TTC549 (cell line): Measurements from ENCODE around the gene AKR7A3.
"Not testable (repeated sequence)": the region's sequence is repeated elsewhere in the genome, so short reads cannot be mapped to it uniquely, and the experiment has no call there.

Experiments used
- FAIRE-seq: peaks from 2 replicates; lab custom pipeline; 2012; peaks lifted over from hg19 to GRCh38; lab: Jason Lieb, UNC

The AKR7A3 gene

DNA sequence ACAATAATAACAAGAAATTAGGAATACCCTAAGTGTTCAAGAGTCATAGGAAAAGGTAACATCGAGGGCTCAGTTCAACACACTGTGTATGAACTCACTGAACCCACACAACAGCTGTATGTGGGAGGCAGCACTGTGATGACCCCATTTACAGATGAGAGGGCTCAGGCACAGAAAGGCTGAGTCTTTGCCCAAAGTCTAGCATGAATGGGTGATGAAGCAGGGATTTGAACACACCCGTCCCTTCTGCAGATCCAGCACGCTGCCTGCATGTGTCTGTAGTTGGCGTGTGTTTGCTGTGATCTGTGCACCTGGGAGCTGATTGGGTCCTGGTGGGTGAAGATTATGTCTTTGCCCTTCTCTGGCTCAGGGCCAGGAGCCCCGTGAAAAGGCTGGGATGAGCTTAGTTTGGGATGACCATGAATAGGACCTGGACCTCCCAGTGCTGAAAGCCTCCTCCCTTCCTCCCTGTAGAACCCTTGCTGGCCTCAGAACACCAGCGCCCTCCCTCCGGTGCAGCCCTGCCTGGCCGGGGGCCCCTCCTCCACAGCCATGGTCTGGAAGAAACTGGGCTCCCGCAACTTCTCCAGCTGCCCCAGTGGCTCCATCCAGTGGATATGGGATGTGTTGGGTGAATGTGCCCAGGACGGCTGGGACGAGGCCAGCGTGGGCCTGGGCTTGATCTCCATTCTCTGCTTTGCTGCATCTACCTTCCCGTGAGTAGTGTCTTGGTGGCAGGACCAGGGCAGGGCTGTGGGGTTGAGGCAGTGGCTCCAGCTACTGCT is 28.7 kb upstream of the AKR7A3 start:
- no peak for FAIRE-seq

DNA sequence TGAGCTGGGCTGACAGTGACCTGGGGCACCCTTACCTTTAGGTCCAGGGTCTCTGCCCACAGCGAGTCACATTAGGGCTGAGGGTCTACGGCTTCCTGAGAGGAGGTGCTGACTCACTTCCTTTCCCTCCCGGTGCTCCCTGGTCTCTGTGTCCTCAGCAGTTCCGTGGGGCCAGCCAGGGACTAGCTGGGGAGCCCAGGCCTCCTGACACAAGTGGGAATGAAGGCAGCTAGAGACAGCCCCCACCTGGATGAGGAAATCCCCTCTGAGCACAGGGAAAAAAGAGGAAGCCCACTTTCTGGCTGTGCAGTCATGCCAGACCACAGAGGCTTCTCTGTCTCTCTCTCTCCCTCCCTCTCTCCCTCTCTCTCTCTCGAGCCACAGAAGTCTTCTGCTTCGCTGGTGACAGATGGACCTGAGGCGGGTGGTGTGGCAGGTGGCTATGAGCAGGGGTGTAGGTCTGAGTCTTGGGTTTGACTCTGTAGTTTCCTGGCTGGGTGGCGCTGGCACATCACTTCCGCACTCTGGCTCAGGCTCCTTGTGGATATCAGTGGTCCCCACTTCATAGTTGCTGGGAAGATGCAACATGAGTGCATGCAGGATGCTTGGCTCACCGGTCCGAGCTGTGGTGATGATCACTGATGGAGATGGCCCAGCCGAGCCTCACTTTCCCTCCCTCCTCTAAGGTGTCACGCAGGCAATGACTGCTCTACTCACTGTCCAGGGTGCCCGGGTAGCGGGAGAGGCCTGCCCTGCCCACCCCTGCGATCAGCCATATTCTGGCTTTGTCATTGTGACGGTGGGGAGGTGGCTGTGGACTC is 27.0 kb upstream of the AKR7A3 start:
- no peak for FAIRE-seq

DNA sequence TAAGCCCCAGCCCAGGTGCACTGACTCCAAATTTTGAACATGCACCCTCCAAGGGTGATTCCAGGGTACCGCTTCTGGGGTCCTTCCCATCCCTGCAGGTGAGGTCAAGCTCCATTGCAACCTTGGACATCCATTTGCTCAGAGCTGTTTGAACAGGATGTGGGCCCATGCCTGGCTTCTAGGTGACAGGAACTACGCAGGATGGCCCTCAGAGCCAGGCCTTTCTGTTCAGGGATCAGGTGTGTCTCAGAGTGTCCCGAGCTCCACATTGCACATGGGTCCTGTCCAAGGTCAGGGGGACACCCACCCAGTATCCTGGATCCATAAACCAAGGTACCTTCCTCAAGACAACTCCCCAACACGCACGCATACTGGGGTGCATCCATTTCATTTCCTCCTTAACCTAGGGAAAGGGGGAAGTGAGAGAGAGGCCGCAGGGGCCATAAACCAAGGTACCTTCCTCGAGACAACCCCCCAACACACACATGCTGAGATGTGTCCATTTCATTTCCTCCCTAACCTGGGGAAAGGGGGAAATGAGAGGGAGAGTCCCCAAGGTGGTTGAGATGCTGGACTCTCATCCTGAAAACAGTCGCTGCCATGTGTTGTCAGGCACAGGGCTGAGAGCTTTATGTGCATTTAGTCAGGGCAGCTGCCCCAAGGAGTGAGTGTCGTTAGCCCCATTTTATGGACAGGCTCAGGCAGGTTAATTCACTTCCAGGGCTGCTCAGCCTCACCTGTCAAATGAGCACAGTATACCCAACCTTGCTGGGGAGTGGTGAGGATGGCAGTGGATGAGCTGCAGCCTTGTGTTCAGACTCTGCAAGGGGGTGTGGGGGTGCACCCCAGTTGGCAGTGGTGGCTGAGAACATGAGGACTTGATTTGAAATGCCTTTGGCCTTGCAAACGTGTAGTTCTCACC is 25.7 kb upstream of the AKR7A3 start:
- no peak for FAIRE-seq

GRCh38 chr1:19313636-19313959 is 25.0 kb upstream of the AKR7A3 start:
- no peak for FAIRE-seq

DNA sequence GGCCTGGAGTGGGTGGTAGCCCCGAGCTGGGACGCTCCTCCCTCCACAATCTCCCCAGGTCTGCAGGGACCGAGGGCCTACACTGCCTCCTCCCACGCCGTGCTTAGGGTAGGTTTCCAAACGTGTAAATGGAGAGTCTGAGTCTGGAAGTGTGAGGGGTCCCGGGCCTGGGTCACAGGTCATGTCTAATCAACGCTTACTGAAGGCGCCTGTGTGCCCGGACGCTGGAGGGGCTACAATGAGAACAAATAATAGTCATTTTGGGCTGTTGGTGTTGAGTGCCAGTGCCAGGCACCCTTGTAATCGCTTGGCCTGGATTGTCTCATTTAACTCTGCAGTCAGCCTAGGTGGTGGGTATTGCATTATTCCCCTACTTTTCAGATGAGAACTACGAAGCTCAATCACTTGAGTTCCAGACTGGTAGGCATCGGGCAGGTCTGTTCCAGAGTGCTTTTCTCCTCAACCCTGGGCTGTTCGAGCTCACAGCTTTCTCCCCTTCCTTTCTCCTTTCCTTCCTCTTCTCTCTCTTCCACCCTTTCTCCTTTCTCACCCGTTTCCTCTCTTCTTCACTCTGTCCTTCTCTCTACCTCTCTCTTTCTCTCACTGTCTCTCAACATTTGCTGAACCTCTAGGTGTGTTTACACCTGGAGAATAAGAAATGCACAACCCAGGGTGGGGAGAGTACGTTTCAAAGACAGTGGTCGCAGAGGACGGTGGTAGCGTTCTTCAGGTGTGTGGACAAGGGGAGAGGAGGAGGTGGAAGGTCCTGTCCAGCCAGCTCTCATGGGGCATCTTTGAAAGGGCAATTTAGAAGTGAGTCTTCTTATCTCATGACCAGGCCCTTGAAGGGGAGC is 24.4 kb upstream of the AKR7A3 start:
- no peak for FAIRE-seq

DNA sequence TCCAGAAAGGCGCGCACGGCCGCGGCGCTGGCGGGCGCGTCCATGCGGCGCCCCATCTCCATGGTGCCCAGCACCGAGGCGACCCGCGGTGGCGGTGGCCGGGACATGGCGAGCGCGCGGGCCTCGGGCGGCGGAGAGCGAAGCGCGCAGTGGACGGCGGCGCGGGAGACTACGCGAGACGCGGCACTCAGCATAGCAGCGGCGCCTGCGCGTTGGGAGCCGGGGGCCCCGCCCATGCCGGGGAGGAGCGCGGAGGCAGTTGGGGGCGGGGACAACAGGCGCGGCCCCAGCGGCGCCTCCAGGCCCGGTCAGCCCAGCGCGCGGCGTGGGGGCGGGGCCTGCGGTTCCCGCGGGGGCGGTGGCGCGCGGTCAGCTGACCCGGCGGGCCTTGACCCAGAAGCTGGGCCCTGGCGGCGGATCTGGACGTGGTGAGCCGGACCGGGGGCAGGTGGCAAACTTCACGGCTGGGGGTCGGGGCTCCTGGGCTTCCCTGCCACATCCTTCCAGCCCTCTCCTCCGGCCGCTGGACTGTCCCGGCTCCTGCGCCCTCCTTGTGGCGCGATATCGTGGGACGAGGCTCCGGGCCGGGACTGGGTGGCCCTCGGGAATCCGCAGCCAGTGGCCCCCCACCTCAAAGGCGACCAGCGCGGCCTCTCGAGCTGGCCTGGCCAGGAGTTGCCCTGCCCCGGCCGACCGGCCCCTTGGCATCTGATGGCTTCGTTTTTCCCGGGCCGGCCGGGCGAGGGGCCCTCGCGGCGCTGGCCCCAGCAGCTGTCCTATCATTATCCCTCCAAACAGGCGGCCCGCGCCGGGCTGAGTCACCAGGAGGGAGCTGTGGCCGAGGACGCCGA is 23.6 kb upstream of the AKR7A3 start, which contains the start of the genes AKR7A2 and SLC66A1:
TSS of gene AKR7A2 (minus strand) at position 214 of the 851 bp plus-strand sequence. CDS start at position 194, 20 bp downstream.
TSS of gene SLC66A1 (plus strand) at position 396 of the 851 bp plus-strand sequence. CDS start 5,352 bp downstream, outside the sequence.
- no peak for FAIRE-seq

- FAIRE-seq: no peak
Observed at GRCh38 chr1:19311503-19311930, 22.9 kb upstream of the AKR7A3 start.

DNA sequence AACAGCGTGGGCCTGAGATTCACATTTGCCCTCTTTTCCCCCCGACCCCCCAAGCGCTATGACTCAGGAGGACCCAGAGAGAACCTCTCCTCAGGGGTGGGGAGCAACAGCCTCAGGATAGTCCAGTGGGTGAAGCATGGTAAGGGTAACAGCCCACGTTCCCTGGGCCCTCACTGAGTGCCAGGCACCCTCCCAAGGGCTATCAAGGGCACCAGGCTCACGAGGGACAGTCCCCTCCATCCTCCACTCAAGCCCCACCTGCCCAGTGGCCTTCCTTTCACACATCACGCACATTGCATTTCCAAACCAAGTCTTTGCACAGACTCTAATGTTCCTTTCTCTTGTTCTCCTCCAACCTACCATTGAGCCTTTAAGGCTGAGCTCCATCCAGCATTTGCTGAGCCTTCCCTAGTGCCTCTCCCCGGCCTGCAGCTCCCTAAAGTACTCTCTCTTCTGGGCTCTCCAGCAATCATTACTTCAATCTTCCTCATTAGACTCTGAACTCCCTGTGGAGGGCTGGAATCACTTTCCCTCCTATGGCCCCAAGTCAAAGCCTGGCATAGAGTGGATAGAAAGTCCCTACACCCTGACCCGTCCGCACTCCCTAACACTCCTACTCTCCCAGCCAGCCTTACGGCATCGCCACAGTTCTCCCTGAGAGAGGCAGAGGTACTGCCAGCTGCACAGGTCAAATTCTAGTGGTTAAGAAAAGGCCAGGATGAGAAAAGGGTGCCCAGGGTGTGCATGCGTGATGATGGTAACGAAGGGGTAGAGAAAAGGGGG is 22.3 kb upstream of the AKR7A3 start:
- no peak for FAIRE-seq

GRCh38 chr1:19310061-19310460 is 21.5 kb upstream of the AKR7A3 start:
- FAIRE-seq: no peak

- no peak for FAIRE-seq
Observed at GRCh38 chr1:19309123-19309813, 20.7 kb upstream of the AKR7A3 start.

GRCh38 chr1:19308509-19308907 is 19.9 kb upstream of the AKR7A3 start:
- no peak for FAIRE-seq

DNA sequence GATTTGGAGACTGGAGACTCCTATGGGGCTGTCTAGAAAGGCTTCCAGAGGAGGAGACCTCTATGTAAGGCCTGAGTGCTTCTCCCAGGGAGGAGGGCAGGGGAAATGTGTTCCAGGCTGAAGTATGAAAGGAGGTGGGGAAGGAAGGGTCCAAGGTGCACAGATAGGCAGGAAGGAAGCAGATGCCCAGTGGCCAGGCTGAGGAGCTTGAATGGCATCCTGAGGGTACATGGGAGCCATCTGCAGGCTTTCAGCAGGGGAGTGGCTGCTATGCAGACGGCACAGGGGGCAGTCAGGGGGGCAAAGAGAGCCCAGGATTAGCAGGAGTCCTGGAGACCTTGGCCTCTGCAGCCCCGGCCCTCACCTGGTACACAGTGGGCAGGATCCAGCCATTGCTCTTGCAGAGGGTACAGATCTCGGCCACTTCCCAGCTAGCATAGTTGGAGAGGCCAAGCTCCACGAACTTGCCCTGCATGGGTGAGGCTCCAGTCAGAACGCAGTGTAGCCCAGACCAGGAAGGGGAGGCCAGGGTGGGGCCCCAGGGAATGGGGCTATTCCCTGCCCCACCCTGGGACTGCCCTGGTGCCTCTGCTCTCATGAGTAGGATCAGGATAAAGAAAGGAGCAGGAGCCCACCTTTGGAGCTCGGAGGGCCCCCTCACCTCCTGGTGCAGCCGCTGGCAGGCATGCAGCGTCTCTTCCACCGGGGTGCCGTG is 19.4 kb upstream of the AKR7A3 start:
- FAIRE-seq: no peak

DNA sequence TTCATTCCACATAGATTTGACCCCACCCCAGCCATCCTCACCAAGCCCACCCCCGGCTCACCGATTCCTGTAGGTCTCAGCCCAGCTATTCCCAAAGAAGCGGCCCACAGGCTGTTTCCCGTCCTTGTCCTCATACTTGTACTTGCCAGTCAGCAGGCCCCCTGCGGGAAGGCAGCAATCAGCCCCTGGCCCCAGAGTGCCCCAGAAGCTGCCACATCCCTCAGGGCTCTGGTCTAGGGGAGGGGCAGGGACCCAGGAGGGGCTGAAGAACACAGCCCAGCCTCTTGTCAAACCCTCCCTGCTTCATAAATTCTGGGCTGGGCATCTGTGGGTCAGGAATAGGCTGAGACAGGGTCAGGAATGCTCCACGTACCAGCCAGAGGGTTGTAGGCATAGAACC is 18.4 kb upstream of the AKR7A3 start:
- no peak for FAIRE-seq

DNA sequence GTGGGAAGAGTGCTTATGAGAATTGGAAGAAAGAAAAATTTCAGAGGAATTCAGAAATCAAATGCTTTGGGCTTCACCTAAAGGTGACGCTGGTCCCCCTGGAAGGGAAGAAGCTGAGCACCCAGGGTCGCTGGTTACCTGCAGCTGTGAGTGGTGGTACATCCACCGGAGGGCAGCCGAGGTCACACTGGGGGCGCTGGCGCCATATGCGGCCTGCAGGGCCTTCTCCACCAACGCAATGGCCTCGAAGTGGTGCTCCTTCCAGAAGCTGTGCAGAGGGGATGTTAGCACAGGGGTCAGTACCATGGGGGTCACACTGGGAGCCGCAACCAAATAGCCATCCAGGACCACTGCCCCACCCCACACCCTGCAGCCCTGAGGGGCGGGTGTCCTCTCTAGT is 17.3 kb upstream of the AKR7A3 start:
- FAIRE-seq: no peak

GRCh38 chr1:19304081-19304480 is 15.5 kb upstream of the AKR7A3 start:
- not testable (repeated sequence) for FAIRE-seq

GRCh38 chr1:19300211-19300610 is 11.6 kb upstream of the AKR7A3 start:
- FAIRE-seq: no peak

DNA sequence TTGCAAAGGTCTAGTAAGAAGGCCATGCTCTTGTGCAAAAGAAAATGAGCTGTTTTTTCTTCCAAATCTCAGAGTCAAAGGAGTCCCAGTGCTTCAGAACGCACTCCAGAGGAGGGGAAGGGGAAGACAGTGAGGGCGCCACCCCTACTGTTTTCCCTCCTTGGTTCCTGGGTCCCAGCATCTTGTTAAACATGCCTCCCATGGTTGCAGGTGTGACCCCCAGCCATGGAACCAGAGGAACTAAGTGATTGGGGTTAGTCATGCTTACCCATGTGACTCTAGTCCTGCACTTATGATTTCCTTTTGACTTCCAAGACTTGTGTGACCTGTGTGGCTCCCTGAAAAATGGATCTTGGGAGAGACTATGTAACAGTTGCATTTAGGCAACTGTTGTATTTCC is 6.1 kb upstream of the AKR7A3 start:
- FAIRE-seq: no peak

DNA sequence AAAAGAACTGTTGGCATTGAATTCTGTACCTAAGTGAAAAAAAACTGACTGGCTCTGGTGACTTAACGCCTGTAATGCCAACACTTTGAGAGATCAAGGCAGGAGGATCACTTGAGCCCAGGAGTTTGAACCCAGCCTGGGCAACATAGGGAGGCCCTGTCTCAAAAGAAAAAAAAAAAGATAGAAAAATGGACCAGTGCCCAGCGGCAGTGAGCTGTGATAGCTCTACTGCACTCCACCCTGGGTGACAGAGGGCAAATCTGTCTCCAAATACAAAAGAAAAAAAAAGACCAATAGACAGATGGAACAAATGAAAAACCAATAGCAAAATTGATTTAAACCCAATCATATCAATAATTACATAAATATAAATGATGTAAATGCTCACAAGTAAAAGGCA is 674 bp upstream of the AKR7A3 start:
- no peak for FAIRE-seq
